K562 (cell line): ENCODE data around the gene SOX12. TPM values are rescaled to one million over a fixed set of nuclear protein-coding genes. Genes with fewer than 3 reads are reported as not detected.

ENCODE experiments used
- ATAC-seq: fragments of 200-7000 bp; cut with Tn5 transposase; 3 replicates; pipeline ENCODE4 v1.9.1; 2020; ENCODE audit warnings: moderate library complexity
- BruUV-seq: library from RNA; stranded (reverse); fragments of 400-500 nt; replicated peaks from 2 replicates; lab custom pipeline; 2021; lab: Mats Ljungman, UMichigan
- CTCF ChIA-PET: fragments of 300-600 bp; formaldehyde crosslinking; extraction: SDS; loops from one replicate; lab custom pipeline; 2021; ENCODE audit warnings: low intra/inter-chr PET ratio; lab: Yijun Ruan, JAX
- POLR2A ChIA-PET: fragments of 300-600, 350-650 bp; sonication (Branson Sonifier 250); formaldehyde crosslinking; extraction: SDS; loops from one replicate; lab custom pipeline; 2021; ENCODE audit warnings: antibody characterized with exemption, inconsistent platforms; lab: Yijun Ruan, JAX
- DNase-seq, 4 experiments: peaks; one replicate each; pipeline versions ENCODE4 v3.0.0 to v3.0.0-alpha.2; 2011 to 2018; ENCODE audit warnings: low spot score in 3 of 4, mixed read lengths in 3 of 4; ENCODE audit errors: extremely low read depth in 1 of 4
- FAIRE-seq: peaks from 2 replicates; lab custom pipeline; 2011; peaks lifted over from hg19 to GRCh38; lab: Jason Lieb, UNC
- H2AFZ ChIP-seq: 2 replicates; pipeline ENCODE4 v1.6.0; 2011; ENCODE audit warnings: low read depth, low read length, control low read depth, inconsistent platforms
- H3K27ac ChIP-seq: fragments of 200-600 bp; 3 replicates; pipeline ENCODE4 v1.8.0; 2011; ENCODE audit warnings: low read depth, mild to moderate bottlenecking, control low read depth, inconsistent platforms, low read length, moderate library complexity, mixed read lengths; ENCODE audit errors: extremely low read depth
- H3K27me3 ChIP-seq, 2 experiments: fragments of 300-600 bp in 1 of 2; 2 replicates in 1 of 2; 3 replicates in 1 of 2; pipeline versions ENCODE4 v1.6.0 to v1.8.0; 2011; ENCODE audit warnings: inconsistent platforms in 2 of 2, low read length in 2 of 2, mild to moderate bottlenecking in 1 of 2, mixed read lengths in 1 of 2, moderate library complexity in 1 of 2; ENCODE audit not compliant: control insufficient read depth in 2 of 2, insufficient read depth in 2 of 2
- H3K36me3 ChIP-seq: fragments of 300-600 bp; 3 replicates; pipeline ENCODE4 v1.8.0; 2011; ENCODE audit warnings: mild to moderate bottlenecking, low read length, inconsistent platforms; ENCODE audit not compliant: control insufficient read depth, insufficient read depth
- H3K4me1 ChIP-seq, 2 experiments: fragments of 200-600 bp in 1 of 2; replicated peaks in 1 of 2; 2 replicates in 1 of 2; 3 replicates in 1 of 2; pipeline versions ENCODE4 v1.5.1 to v1.8.0; 2011; ENCODE audit warnings: inconsistent platforms in 2 of 2, low read length in 2 of 2, mild to moderate bottlenecking in 1 of 2, mixed read lengths in 1 of 2, moderate library complexity in 1 of 2; ENCODE audit not compliant: control insufficient read depth in 2 of 2, insufficient read depth in 2 of 2
- H3K4me2 ChIP-seq: 2 replicates; pipeline ENCODE4 v1.6.1; 2011; ENCODE audit warnings: low read length, control low read depth, inconsistent platforms, mixed read lengths; ENCODE audit not compliant: insufficient read depth
- H3K4me3 ChIP-seq: fragments of 200-600 bp; sonication (generic), shearing (Covaris generic); 2 replicates; pipeline ENCODE4 v1.5.1; 2016; ENCODE audit warnings: control low read depth, inconsistent platforms
- H3K79me2 ChIP-seq: fragments of 200-600 bp; 3 replicates; pipeline ENCODE4 v1.8.0; 2011; ENCODE audit warnings: low read length, inconsistent platforms; ENCODE audit not compliant: control insufficient read depth, insufficient read depth
- H3K9ac ChIP-seq, 2 experiments: 2 replicates each; pipeline versions ENCODE4 v1.6.0 to v1.6.1; 2011; ENCODE audit warnings: low read depth in 2 of 2, low read length in 2 of 2, control low read depth in 1 of 2, inconsistent platforms in 1 of 2, mild to moderate bottlenecking in 1 of 2, mixed read lengths in 1 of 2; ENCODE audit not compliant: insufficient read depth in 1 of 2
- H3K9me1 ChIP-seq: one replicate; pipeline ENCODE4 v1.6.0; 2011; ENCODE audit warnings: inconsistent platforms, mild to moderate bottlenecking, low read length, moderate library complexity; ENCODE audit not compliant: control insufficient read depth, insufficient read depth
- H3K9me3 ChIP-seq: replicated peaks from 2 replicates; pipeline ENCODE4 v1.5.1; 2011; ENCODE audit warnings: low read depth, low read length, inconsistent platforms; ENCODE audit not compliant: control insufficient read depth, insufficient read depth
- H4K20me1 ChIP-seq: replicated peaks from 2 replicates; pipeline ENCODE4 v1.6.1; 2011; ENCODE audit warnings: low read length, inconsistent platforms, mixed read lengths; ENCODE audit not compliant: control insufficient read depth, insufficient read depth
- FOXA3 ChIP-seq, 2 experiments: fragments of 450-650 bp in 1 of 2; sonication (generic) in 1 of 2; formaldehyde crosslinking; IDR thresholded peaks in 1 of 2; conservative IDR thresholded peaks in 1 of 2; 2 replicates each; pipeline versions ENCODE4 v1.4.0 to v1.8.0; 2020 to 2022; ENCODE audit warnings: mild to moderate bottlenecking in 2 of 2, missing genetic modification reagents in 1 of 2
- HDAC1 ChIP-seq, 2 experiments: fragments of 450-650 bp; IDR thresholded peaks; 2 replicates each; pipeline ENCODE4 v1.6.1; 2016 to 2017; ENCODE audit warnings: inconsistent platforms in 1 of 2, mild to moderate bottlenecking in 1 of 2, moderate library complexity in 1 of 2
- KDM5B ChIP-seq: fragments of 200-600 bp; sonication (generic); IDR thresholded peaks from 2 replicates; pipeline ENCODE4 v1.6.1; 2012; ENCODE audit warnings: low read depth, mild to moderate bottlenecking, moderate library complexity, low read length, control low read depth, inconsistent platforms; ENCODE audit not compliant: insufficient replicate concordance
- NELFE ChIP-seq: IDR thresholded peaks from 2 replicates; pipeline ENCODE4 v1.6.1; 2011; ENCODE audit warnings: mild to moderate bottlenecking; ENCODE audit not compliant: insufficient read depth, insufficient read length
- TEAD4 ChIP-seq, 2 experiments: sonication (generic) in 1 of 2; formaldehyde crosslinking in 1 of 2; IDR thresholded peaks; 2 replicates each; pipeline versions ENCODE4 v1.6.1 to v1.8.0; 2012 to 2022; ENCODE audit warnings: borderline replicate concordance in 1 of 2, inconsistent platforms in 1 of 2, low read length in 1 of 2, mild to moderate bottlenecking in 1 of 2, missing genetic modification reagents in 1 of 2
- XRCC5 ChIP-seq: fragments of 200-400 bp; formaldehyde crosslinking; IDR thresholded peaks from 2 replicates; pipeline ENCODE4 v1.6.1; 2017; ENCODE audit warnings: low read depth, mild to moderate bottlenecking, low read length
- ZNF165 ChIP-seq: fragments of 250-450 bp; sonication (Bioruptor Pico); IDR thresholded peaks from 2 replicates; pipeline ENCODE4 v1.4.0; 2020; ENCODE audit warnings: borderline replicate concordance
- WGBS: fragments of 100-300 bp; shearing (Covaris generic); methylation state at CpG from one replicate; pipeline ENCODE4 v1.1.6; 2016; ENCODE audit warnings: low coverage, mixed read lengths; ENCODE audit not compliant: insufficient coverage; ENCODE audit errors: missing lambda C conversion rate; 5-methylcytosine and 5-hydroxymethylcytosine counted together
- in situ Hi-C: fragments of 300-500 bp; cut with MboI; formaldehyde crosslinking; loops from 4 replicates; pipeline ENCODE4 v1.15.0; 2018; ENCODE audit warnings: inconsistent platforms, mixed read lengths
- intact Hi-C: fragments of 100-400 bp; cut with micrococcal nuclease; formaldehyde crosslinking; loops from 2 replicates; pipeline ENCODE4 v1.14.2; 2022
- polyA plus RNA-seq, 8 experiments: library from polyadenylated mRNA; depleted of rRNA in 4 of 8; stranded (reverse) in 5 of 8; unstranded in 3 of 8; fragments of >200 nt; fragmentation: Nextera tagmentation in 2 of 8; fragmentation: Illumina TruSeq in 1 of 8; extraction: Ambion mirVana in 2 of 8; extraction: Trizol in 1 of 8; gene quantifications; 2 replicates each; pipeline versions ENCODE4 v1.2.1 to v1.2.3, GENCODE V29; 2011 to 2014; ENCODE audit warnings: inconsistent platforms in 1 of 8, missing spikeins in 1 of 8
- total RNA-seq, 7 experiments: library from RNA; depleted of rRNA in 6 of 7; stranded (reverse); fragments of >200 nt in 6 of 7; fragmentation: Illumina TruSeq in 2 of 7; extraction: Trizol in 2 of 7; gene quantifications; 2 replicates each; pipeline versions ENCODE4 v1.2.1 to v1.2.3, GENCODE V29; 2011 to 2021; ENCODE audit warnings: low replicate concordance in 1 of 7
- TF ChIP-seq, protein P1 (sequence below): fragments of 250-450 bp; sonication (Bioruptor Pico); IDR thresholded peaks from 2 replicates; pipeline ENCODE4 v1.5.0; 2021
- TF ChIP-seq, protein P2 (sequence below): IDR thresholded peaks from 3 replicates; pipeline ENCODE4 v1.6.1; 2011; ENCODE audit warnings: borderline replicate concordance, mild to moderate bottlenecking, moderate library complexity; ENCODE audit not compliant: insufficient read length; ENCODE audit errors: extremely low read depth
- TF ChIP-seq, protein P3 (sequence below): fragments of 250-450 bp; sonication (Bioruptor Pico); IDR thresholded peaks from 2 replicates; pipeline ENCODE4 v1.8.0; 2021; ENCODE audit warnings: borderline replicate concordance, mild to moderate bottlenecking, moderate library complexity; ENCODE audit not compliant: poor library complexity, severe bottlenecking

SOX12 gene
- total and polyA plus RNA-seq, 9 of the 15 experiments (the other 6 are each of a cell fraction or from before 2014, with no cell fraction given), result 0.42 to 26.3 (median 2.6) TPM

DNA sequence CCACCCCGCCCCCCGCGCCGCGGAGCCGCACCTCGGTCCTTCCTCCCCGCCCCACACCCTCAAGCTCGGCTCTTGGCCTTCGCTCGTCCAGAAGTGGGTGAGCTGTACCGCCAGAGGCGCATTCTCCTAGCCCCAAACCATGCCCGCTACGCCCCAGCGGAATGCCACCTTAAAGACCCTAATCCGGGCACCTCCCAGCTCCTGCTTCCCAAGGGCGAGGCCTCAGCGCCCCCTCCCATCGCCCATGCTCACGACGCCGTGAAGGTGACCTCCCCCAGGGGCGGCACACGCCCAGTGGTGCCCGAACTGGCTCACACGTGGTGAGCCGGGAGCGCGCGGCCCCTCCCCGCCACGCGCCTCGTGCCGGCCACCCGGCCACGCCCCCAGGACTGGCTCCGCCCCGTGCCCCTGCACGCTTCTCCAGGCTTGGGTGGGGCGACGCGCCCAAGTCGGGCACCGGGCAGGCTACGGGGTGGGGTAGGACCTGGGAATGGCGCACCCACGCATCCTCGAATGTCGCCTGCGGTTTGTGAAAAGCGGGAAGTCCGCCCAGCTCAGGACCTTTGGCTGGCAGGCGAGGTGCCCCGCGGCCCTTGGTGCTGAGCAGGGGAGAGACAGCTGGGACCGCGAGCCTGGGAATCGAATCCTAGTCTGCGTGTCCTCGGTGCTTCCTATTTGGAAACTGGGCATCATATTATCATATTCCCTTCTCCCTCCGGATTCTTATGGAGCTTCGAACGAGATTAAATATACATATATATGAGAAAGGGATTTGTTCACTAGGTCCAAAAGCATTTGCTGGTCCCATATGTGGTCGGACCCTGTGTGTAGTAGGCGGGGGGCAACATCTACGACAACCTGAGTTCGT is 941 bp upstream of the SOX12 start:
- ATAC-seq, result peak; percentile 74
- ChIA-PET POLR2A (interaction anchor here (0.6 to 0.9 kb wide), 5 partner anchors 9 to 105 kb away, joined by 3 to 5 read pairs (median 3); no protein-coding TSS in a partner anchor), CTCF (interaction anchor here (1.3 kb wide), 1 partner anchor 58 kb away, joined by 3 read pairs; no protein-coding TSS in a partner anchor)
- Histone ChIP-seq H3K9me3 (no peaks in the 10 kb centered on the region), H3K4me2 (peak overlapping the region; percentile 96), H3K27ac (peak overlapping the region; percentile 95), H3K9ac (peak overlapping the region; percentile 70 to 91), H3K4me1 (peaks cover 8 to 49% of the 10 kb centered on the region in 2 experiments; a peak in 4 of 5 replicates), H3K79me2 (peaks cover 40% of the 10 kb centered on the region), H3K4me3 (peak overlapping the region; percentile 65), H3K36me3 (peaks cover 17% of the 10 kb centered on the region; the same call in 2 of the 3 replicates), H2AFZ (peak overlapping the region; percentile 93), H3K9me1 (no peaks in the 10 kb centered on the region), H3K27me3 (no peaks in the 10 kb centered on the region), H4K20me1 (peaks cover 6% of the 10 kb centered on the region; the same call in 1 of the 2 replicates)
- in situ Hi-C loops, result no loop called here
- peak; percentile 78 to 89 (median 80) for DNase-seq
- BruUV-seq, result TSS peak; percentile 92
- intact Hi-C loops, result loop anchor here (2.0 kb wide), 2 partner anchors 28 to 58 kb away; partner anchors contain the start of gene ZCCHC3
- peak; percentile 42 for FAIRE-seq
- WGBS, result 0% methylated on average over 36 of the region's 69 CpGs
- TF ChIP-seq, protein P1, sequence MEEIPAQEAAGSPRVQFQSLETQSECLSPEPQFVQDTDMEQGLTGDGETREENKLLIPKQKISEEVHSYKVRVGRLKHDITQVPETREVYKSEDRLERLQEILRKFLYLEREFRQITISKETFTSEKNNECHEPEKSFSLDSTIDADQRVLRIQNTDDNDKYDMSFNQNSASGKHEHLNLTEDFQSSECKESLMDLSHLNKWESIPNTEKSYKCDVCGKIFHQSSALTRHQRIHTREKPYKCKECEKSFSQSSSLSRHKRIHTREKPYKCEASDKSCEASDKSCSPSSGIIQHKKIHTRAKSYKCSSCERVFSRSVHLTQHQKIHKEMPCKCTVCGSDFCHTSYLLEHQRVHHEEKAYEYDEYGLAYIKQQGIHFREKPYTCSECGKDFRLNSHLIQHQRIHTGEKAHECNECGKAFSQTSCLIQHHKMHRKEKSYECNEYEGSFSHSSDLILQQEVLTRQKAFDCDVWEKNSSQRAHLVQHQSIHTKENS (CRISPR knock-in tag), result no peak
- TF ChIP-seq TEAD4 (IDR thresholded peaks at IDR 0.05; ENCODE audit: low read length) (no peak), TEAD4 (CRISPR knock-in tag; IDR thresholded peaks at IDR 0.05; ENCODE audit: borderline replicate concordance) (peak; percentile 97), KDM5B (peak; percentile 19), ZNF165 (CRISPR knock-in tag) (no peak), XRCC5 (0 out of 2 replicates have a peak, but pooled peaks have one; percentile 60), HDAC1 (IDR thresholded peaks at IDR 0.05) (peak in 1 of 2 experiments; percentile 96; a peak in 2 of 4 replicates), NELFE (no peak), FOXA3 (CRISPR knock-in tag; conservative IDR thresholded peaks at IDR 0.05 in 1 of 2, IDR thresholded peaks at IDR 0.05 in 1 of 2) (peak in 1 of 2 experiments; percentile 84; a peak in 1 of 4 replicates)
- TF ChIP-seq, protein P2, sequence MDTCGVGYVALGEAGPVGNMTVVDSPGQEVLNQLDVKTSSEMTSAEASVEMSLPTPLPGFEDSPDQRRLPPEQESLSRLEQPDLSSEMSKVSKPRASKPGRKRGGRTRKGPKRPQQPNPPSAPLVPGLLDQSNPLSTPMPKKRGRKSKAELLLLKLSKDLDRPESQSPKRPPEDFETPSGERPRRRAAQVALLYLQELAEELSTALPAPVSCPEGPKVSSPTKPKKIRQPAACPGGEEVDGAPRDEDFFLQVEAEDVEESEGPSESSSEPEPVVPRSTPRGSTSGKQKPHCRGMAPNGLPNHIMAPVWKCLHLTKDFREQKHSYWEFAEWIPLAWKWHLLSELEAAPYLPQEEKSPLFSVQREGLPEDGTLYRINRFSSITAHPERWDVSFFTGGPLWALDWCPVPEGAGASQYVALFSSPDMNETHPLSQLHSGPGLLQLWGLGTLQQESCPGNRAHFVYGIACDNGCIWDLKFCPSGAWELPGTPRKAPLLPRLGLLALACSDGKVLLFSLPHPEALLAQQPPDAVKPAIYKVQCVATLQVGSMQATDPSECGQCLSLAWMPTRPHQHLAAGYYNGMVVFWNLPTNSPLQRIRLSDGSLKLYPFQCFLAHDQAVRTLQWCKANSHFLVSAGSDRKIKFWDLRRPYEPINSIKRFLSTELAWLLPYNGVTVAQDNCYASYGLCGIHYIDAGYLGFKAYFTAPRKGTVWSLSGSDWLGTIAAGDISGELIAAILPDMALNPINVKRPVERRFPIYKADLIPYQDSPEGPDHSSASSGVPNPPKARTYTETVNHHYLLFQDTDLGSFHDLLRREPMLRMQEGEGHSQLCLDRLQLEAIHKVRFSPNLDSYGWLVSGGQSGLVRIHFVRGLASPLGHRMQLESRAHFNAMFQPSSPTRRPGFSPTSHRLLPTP, result no peak
- TF ChIP-seq, protein P3, sequence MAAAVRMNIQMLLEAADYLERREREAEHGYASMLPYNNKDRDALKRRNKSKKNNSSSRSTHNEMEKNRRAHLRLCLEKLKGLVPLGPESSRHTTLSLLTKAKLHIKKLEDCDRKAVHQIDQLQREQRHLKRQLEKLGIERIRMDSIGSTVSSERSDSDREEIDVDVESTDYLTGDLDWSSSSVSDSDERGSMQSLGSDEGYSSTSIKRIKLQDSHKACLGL (CRISPR knock-in tag), result peak; percentile 68
